GM23248 (cell line): ENCODE results near the gene AKIRIN1.

Experiments used
- EZH2 ChIP-seq: fragments of 200-600 bp; sonication (generic); IDR thresholded peaks from 2 replicates; pipeline ENCODE4 v1.6.1; 2018; ENCODE audit warnings: antibody characterized with exemption, mild to moderate bottlenecking; ENCODE audit not compliant: insufficient read depth, poor library complexity, severe bottlenecking
- EZH2phosphoT487 ChIP-seq: fragments of 200-600 bp; sonication (generic); IDR thresholded peaks from 2 replicates; pipeline ENCODE4 v1.6.1; 2018; ENCODE audit warnings: antibody characterized with exemption, moderate library complexity, mild to moderate bottlenecking, low read depth; ENCODE audit not compliant: insufficient read depth

GRCh38 chr1:38944547-38944946 is 46.5 kb upstream of the AKIRIN1 start:
- TF ChIP-seq EZH2 (no peak), EZH2phosphoT487 (no peak)
